ENCODE results near the gene TCF4. TPM values are rescaled to one million over a fixed set of nuclear protein-coding genes. Genes with fewer than 3 reads are reported as not detected.

Gene TCF4
- total RNA-seq, 1 experiment from 2014 or later, result 100.0 TPM

DNA sequence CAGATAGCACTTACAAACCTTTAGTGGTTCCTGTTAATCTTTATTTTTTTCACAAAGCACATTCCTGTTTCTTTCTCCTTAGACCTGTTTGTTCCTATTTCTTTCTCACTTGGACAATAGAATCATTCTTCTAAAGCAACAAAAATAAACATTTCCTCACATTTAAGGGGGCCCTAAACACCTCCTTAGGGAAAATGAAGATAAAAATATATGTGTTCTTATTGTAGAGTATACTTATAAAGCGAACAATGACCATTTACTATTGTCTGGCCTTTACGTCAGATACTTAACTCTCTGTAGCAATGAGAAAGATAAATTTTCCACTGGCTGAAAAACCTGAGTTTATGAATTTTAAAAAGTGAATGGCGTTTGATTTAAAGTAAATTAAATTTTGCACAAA is 234.6 kb downstream of the TCF4 start:
- no peak for DNase-seq (ENCODE audit: low spot score)

GRCh38 chr18:55351980-55352714 is 235.8 kb downstream of the TCF4 start:
- no peak for DNase-seq (ENCODE audit: low spot score)

- peak; percentile 1 for DNase-seq (ENCODE audit: low spot score)
These were observed 236.7 kb downstream of the TCF4 start for GRCh38 chr18:55351241-55351691.

- DNase-seq (ENCODE audit: low spot score), result no peak
These were observed 238.3 kb downstream of the TCF4 start for GRCh38 chr18:55349685-55350084.

DNA sequence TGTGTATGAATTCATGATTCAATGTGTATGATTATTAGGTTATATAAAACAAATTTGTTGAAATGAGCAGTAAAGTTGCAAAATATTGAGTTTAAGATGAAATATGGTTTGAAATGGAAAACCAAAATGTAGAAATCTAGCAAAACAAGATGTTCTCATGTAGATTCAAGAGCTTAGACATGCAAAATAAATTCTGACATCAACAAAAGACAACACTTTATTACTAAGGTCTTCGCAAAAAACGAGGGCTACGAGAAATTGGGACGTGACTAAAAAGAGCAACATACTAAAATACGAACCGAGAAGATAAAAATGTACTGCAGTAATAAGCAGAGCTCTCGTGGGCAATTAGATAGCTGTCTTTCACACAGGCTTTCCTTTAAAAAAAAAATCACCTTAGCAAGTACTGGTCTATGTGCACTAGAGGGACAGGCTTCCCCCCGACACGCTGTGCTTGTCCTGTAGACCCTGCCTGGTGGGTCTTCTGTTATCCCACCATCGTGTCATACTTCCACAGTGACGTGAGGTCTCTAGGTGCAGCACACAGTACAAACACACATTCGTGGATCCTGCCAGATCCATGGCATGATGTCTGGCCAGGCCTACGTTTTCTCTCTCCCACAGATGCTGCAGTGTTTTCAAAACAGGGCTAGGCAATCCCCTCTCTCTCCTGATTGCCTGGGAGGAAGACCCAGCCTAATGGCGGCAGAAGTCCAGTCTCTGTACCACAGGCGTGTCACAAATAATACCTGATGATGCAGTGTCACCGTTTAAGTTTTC is 240.8 kb downstream of the TCF4 start:
- DNase-seq (ENCODE audit: low spot score), result no peak

DNA sequence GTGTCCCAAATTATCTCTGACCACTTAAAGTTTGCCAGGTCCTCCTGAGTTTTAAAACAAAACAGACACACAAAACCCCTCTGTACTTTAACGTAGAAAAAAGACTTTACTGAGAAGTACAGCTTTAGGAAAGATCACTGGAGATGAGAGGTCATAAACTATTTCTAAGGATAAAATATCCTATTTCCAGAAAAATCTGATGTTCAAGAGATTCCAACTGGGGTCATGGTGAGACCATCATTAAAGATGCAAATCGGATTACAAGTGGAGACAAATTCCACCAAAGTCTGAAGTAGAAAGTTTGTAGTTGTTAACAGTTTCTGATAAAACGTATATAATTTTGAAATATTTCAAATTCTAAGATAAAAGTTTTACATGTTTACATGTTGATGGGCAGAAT is 241.6 kb downstream of the TCF4 start:
- DNase-seq (ENCODE audit: low spot score), result no peak

DNA sequence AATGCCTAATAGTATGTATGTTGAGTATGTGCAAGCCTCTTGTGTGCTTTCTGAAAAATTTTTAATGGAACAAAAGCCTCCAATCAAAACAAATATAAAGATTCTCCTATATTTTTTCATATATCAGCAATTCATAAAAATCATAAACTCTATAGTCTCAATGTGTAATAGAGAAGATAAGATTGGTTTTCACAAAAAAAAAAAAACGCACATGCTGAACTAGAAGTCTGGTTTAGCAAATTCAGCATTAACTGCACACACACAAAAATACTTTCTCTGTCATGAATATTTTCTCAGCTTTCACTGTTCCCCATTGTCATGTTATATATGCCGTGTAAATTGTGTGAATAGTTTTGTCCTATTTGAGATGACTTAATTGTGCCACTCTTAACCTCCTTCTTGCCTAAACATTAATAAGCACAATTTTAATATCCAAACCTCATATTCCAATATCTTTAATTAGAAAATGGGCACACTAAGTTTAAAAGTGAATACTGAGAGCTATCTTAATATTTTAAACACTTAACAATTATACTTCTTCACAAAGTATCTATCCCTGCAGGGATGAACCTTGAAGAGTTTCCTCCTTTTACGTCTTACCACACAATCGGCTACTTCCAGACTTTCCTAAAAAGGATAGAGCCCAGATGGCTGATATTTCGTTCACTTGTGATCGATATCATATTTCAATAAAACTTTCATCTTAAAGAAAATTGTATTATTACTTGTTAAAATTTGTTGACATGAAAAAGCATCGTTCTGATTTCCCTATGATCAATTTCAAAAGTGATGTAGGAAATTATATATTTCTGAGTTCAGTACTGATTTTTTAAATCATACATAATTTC is 242.7 kb downstream of the TCF4 start:
- no peak for DNase-seq (ENCODE audit: low spot score)

DNA sequence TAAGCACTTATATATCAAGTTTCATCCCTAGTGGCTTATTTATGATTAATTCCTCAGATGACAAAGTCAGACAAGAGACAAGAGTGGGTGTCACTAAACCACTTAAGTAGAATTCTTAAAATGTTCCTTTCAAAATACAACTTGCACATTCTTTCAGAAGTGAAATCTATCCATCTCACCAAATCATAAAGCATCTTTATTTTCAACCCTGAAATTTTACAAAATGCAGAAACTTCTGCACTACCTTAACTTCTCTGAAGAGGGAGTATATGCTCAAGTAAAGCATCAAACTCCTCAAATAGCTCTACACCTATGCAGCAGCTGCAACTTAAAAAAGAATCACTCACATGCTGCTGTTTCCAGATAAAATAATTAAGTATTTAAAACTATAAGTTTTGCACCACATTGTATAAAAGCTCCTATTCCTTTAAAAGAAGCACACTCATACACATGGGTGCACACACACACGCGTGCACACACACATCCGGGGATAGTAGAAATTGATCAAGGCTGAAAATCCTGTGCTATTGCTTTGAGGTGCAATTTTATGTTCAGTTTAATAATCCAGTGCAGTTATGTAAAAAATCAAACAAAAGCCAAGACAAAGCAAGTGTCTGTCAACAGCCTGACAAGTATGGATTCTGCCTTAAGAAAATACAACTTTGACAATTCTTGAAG is 244.5 kb downstream of the TCF4 start:
- no peak for DNase-seq (ENCODE audit: low spot score)

GRCh38 chr18:55340998-55341397 is 247.0 kb downstream of the TCF4 start:
- no peak for DNase-seq (ENCODE audit: low spot score)

DNA sequence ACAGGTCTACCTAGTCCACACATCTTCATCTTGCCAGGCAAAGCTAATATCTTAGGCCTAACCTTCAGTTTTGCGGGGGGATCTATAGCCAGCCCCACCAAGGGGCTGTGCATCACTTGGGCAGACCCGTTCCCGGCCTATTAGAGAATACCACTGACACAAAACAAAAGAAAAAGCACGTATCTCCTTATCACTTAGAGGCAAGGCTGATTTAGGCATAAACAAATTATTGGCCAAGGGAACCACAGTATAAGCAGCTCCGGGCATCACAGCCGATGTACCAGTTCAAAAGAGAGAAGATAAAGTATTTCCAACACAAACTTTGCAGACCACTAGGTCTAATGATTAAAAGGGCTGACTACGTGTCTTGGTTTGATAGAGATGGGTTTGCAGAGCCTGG is 248.0 kb downstream of the TCF4 start:
- no peak for DNase-seq (ENCODE audit: low spot score)

DNA sequence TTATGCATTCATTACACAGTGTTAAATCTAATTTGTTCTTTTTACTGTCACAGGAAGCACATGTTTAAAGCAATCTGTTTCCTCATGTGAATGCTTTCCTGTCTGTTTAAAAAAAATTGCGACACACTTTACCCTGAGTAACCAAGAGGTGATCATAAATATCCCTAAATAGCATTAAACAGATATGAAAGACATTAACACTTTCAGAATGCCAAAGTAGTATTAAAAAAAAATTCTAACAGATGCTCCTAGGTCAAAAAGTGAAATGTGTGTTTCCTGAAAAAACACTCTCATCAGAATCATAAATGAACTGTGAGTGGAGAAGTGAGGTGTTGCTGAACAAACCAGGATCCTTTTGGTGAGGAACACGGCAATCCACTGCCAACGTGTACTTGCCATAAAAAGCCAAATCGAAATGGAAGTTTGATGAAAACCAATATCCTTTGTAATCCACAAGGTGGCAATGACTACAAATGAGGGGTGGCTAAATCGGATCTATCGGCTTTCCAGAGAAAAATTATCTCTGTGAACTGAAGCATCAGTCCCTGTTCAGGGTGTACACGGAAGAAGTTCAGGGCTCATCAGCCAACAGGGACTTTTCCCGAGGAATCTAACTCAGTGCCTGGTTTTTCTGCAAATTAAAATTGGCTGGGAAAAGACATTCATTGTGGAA is 248.9 kb downstream of the TCF4 start:
- no peak for DNase-seq (ENCODE audit: low spot score)

- no peak for DNase-seq (ENCODE audit: low spot score)
These were observed 250.0 kb downstream of the TCF4 start for GRCh38 chr18:55337908-55338521.

DNA sequence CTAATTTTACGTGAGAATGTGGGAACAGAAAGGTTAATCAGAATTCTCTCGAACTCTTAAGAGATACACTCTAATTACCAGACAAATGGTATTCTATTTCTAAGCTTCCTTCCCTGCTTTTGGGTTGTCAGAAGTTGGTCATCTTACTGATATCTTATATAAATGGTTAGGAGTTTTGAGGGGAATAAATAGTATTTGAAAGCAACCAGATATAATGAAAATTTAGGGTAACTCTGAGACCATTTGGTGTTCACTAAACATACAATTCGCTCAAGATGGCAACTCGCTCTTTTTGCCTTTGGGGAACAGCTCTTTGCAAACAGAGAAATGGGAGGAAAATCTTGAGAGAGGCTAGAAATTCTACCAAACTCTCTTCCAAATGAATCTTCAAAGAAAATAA is 250.9 kb downstream of the TCF4 start:
- no peak for DNase-seq (ENCODE audit: low spot score)

GRCh38 chr18:55336438-55337100 is 251.4 kb downstream of the TCF4 start:
- no peak for DNase-seq (ENCODE audit: low spot score)

GRCh38 chr18:55334875-55335274 is 253.1 kb downstream of the TCF4 start:
- DNase-seq (ENCODE audit: low spot score), result no peak

GRCh38 chr18:55331301-55331700 is 256.7 kb downstream of the TCF4 start:
- no peak for DNase-seq (ENCODE audit: low spot score)

DNA sequence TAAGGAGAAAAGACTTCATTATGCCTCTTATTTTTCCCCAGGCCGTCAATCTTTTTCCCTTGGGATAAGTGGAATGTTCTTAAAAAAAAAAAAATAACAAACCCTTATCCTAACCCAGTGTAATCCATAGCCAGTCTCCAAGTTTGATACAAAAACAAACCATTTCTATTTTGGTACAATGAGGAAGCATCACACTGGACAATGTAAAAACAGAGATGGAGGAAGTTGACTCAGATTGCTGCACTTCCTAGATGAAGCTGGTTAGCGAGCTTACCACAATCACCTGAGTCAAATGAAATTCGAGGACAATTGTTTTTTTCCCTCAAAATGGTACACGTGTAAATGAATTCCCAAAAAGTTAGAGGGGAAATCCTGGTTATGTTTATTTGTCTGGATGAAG is 259.7 kb downstream of the TCF4 start:
- DNase-seq (ENCODE audit: low spot score), result peak; percentile 41

- DNase-seq (ENCODE audit: low spot score), result no peak
These were observed 260.5 kb downstream of the TCF4 start for GRCh38 chr18:55327454-55327853.

GRCh38 chr18:55326134-55326533 is 261.9 kb downstream of the TCF4 start:
- DNase-seq (ENCODE audit: low spot score), result no peak

DNA sequence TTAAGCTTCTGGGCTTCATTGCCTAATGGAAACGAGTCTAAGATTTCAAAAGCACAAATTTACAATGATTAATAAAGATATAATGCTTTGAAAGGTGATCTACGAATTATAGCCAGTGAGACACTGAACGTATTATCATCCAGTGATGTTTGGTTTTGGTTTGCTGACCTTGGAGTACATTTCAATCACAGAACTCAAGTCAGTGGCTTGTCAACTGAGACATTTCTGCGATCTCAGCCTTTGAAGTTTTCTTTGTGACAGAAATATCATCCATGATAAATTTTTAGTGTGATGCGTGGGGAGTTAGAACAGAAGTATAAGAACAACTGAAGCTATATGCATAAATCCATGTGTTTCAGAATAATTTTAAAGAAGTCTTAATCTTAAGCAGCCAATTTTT is 263.8 kb downstream of the TCF4 start:
- no peak for DNase-seq (ENCODE audit: low spot score)

All from A172 (cell line).